GM19468 (cell line): Measurements from ENCODE around the gene GPAT3.
A peak's percentile ranks its signal among the peaks of the same experiment; 100 is the strongest.
"Not testable (repeated sequence)": the region's sequence is repeated elsewhere in the genome, so short reads cannot be mapped to it uniquely, and the experiment has no call there.

ENCODE experiments used
- ATAC-seq: cut with Tn5 transposase; IDR thresholded peaks from one replicate; pipeline ENCODE4 v1.9.1; 2021; ENCODE audit warnings: mild to moderate bottlenecking, moderate library complexity, moderate number of reproducible peaks; ENCODE audit not compliant: unreplicated experiment; ENCODE audit errors: extremely low read depth

Gene GPAT3

DNA sequence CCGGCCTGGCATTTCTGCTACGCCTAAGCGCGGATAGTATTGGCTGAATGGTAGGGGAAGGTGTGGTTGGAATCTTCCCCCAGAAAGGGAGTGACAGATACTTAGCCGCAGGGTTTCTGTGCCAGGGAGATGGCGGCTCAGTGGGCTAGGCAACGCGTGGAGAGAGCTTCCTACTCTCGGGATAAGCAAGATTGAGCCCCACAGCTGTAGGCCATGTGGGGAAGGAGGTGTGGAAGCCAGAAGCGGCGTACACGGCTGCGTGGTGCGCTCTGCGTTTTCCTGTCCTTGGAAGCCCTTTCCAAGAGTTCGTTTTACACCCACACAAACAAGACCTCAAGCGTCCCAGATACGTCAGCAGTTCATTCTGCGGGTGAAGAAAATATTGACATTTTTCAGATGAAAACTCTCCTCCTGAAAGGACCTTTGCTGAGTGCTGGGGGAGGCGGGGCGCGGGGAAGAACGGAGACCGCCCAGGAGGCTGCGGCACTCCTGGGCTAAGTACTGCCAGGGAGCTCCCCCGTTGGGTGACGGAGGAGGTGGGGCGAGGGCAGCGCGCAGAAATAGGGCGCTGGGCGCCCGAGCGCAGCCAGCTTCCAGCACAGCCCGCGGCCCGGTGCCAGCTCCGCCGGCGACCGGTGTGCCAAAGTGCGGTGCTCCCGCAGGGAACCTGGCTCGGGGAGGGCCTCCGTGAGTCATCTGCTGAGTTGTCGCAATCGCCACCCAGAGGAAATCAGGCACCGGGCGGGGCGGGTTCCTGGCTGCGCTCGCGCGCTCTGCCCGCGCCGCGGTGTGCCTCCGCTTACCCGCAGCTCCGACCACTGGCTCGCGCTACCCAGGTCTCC lies at the start of gene GPAT3:
GPAT3 (plus strand) TSS at position 589 of the 842 bp plus-strand sequence. CDS start 515 bp downstream, outside the sequence.
- ATAC-seq, result peak; percentile 49

DNA sequence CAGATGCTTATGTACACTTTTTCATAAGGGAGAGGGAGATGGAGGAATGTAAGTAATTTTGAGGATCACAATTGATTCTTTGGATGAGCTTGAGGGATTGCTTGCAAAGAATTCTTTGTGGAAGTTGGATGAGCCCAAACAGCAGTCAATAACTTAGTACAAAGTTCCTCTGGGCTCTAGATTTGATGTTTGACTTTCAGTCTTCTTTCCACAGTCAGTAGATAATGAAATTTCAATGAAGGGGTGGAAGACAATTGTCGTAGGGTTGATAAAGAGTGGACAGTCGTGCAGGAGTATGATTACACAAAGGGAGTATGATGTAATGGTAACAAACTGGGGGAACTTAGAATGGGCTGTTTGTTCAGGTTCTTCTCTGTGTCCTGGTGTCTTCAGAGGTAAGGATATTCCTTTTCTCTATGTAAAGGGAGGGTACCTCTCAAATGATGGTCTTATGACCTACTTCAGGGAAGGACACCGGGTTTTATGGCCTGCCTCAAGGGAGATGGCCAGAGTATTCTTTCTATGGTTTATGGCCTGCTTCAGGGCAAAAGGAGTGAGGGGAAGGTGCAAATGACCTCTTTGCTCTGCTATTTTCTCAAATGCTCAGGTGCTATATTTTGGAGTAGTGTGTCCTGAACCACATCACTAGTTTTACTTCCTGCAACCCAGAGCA lies 49.3 kb upstream of the GPAT3 start:
- ATAC-seq, result no peak

DNA sequence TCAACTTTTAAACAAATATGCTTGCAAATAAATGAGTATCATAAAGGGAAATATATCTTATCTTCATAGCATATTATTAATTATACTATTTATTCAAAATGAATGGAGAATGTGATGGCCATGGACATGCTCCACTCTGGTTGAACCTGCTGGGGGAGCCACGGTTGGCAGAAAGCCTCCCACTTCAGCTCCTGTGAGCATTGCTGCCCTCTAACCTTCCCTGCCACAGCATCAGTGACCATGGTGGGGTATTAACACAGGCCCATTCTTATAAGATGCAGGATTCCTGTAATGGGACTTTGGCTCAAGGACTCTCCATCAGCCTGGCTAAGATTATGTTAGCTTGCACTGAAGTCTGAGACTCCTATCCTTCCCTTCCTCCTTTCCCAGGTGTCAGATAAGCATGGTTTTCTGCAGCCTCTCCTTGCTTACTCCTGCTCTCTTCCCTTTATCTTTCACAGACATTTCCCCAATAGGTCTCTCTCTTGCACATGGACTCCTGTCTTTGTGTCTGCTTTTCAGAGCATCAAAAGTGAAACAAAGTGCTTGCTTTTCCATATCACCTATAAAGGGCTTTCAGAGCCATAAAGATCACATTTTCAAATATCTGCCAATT lies 46.1 kb upstream of the GPAT3 start:
- no peak for ATAC-seq

DNA sequence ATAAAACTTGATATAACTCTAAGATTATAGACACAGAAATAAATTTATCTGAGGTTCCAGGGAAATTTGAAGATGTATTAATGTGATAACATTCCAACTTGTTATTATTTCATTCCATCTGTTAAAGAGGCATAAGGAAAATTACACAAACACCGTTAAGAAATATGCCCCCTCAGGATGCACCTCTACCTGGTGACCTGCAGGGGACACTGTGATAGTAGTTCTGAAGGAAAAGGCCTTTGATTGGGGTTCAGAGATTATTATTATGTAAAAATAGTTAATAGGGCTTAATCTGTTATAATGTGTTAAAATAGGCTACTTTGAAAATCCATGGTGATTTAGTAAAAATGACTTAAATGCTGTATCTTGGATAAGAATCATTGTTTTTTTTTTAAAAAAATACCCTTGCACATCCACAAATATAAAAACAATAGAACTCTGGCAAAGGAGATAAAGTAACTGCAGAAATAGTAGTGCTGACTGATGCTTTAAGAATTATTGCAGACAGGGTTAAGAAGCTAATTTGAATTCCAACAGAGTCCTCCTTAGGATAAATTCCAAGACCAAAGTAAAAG lies 44.9 kb upstream of the GPAT3 start:
- no peak for ATAC-seq

DNA sequence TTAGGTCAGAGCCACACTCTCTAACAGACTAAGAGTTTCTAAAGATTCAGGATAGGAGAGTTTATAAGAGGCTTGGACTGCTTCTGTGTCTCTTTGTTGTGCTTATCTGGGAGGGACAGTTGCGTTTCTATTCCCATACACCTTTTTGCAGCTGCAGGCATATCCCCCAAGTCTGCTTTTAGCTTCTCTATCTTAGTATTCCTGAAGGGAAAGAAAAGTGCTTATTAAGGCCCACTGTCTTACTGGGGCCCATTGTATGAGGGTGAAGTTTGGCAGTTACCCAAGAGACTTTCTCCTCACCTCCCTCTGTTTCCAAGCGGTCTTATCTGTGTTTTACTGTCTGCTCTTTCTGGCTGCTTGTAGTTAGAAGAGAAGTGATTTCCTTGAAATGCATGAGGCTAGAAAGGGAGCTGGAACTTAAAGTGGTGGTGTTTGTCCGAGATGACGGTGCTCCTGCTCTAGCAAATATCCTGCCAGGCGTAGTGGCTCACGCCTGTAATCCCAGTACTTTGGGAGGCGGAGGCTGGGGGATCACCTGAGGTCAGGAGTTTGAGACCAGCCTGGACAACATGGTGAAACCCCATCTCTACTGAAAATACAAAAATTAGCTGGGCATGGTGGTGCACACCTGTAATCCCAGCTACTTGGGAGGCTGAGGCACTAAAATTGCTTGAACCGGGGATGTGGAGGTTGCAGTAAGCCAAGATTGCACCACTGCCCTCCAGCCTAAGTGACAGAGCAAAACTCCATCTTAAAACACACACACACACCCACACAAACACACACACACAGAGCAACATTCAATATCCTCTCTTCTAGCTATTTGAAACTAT lies 39.6 kb upstream of the GPAT3 start:
- not testable (repeated sequence) for ATAC-seq

DNA sequence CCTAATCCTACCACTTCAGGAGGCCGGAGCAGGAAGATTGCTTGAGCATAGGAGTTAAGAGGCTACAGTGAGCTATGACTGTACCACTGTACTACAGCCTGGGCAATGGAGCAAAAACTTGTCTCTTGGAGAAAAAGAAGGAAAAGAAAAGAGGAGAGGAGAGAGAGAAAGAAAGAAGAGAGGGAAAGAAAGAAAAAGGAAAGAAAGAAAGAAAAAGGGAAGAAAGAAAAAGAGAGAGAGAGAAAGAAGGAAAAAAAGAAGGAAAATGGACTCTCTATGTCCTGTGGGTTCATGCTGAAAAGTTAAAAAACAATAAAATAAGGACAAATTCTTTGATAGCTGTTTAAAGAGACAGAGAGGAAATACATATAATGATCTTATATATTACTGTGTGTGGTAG lies 37.7 kb upstream of the GPAT3 start:
- no peak for ATAC-seq

DNA sequence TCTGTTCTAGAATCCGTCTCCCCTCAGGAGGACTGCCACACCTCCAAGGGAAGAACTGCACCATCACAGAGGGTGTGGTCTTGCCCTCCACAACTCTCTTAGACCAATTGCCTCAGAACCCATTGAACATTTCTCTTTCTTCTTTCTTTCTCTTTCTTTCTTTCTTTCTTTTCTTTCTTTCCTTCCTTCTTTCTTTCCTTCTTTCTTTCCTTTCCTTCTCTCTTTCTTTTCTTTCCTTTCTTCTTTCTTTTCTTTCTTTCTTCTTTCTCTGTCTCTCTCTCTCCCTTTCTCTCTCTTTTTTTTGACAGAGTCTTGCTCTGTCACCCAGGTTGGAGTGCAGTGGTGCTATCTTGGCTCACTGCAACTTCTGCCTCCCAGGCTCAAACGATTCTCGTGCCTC lies 34.2 kb upstream of the GPAT3 start:
- ATAC-seq, result not testable (repeated sequence)

DNA sequence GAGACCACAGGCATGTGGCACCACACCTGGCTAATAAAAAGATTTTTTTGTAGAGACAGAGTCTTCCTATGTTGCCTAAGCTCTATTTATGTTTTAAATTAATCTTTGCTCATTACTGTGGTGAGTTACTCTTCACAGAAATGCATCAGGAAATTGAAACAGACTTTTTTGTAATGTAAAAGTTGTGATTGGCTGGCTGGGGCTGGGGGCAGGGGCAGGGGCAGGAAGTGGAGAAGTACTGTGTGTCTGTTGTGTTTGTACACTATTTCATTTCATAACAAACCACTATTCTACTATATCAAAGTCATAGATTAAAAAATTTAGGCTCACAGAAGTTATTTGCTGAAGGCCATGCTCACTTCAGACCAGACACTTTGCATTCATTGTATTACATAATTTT lies 31.9 kb upstream of the GPAT3 start:
- ATAC-seq, result no peak

DNA sequence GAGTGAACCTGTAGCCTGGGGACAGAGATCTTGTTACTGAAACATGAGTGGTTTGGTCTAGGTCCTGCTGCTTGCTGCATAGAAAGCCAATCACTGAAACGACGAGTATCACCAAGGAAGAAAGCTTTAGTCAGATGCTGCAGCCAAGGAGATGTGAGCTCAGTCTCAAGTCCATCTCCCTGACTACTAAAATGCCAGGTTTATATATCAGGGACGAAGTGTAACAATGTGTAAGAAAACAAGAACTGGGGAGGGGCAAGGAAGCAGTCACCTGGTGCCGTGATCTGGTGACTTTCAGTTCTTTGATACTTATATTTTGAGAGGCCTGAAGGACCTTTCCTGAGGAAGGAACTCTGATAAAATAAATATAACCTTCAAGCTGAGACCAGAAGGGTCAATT lies 31.4 kb upstream of the GPAT3 start:
- ATAC-seq, result no peak

DNA sequence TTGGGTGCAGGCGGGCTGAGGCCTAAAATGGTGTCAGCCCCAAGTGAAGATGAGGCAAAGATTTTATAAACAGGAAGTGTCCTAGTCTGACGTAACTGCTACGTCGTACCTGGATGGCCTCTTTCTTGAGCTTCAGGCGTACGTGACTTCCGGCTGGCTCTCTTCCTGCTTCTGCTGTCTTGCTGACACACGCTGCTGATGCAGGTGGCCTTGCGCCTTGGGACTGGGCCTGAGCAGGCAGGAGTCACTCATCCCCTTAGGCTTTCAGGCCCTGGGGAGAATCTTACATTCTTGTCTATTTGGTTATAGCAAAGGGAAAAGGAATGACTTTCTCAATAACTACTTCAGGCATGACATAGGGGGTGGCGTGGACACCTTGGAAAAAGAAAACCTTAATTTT lies 30.9 kb upstream of the GPAT3 start:
- no peak for ATAC-seq

DNA sequence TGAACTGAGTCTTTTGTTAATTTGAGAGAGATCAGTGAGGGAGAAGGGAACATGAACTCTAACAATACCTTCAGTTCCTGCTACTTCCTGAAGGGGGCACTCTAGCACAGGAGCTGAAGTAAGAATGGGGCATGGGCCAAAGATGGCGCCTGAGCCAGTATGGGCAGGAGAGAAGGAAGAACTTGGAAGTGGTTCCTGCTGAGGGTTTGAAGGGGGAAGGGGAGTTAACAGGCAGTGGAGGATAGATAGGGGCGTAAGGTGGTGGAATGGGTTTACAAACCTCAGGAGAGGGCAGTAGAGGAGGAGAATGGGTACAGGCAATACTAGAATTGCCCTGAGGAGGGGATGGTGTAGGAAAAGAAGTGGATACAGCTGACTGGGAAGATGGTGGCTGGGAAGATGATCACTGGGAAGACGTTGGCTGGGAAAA lies 26.7 kb upstream of the GPAT3 start:
- ATAC-seq, result not testable (repeated sequence)

DNA sequence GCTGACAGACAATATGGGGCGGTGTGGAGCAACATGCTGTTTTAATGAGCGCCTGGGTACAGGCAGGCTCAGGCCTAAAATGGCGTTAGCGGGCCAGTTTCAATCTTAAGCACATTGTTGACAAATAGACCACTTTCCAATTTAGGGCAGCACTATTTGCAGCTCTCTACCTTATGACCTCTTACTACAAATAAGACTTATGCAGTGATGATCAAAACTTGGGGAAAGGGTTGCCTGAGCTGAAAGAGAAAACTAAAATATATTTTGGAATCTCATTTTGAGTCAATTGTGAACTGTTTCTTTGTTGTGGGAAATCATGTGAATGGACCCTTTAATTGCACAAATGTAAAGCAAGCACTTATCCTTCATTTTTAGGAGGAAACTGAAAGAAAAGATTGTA lies 25.5 kb upstream of the GPAT3 start:
- ATAC-seq, result no peak

DNA sequence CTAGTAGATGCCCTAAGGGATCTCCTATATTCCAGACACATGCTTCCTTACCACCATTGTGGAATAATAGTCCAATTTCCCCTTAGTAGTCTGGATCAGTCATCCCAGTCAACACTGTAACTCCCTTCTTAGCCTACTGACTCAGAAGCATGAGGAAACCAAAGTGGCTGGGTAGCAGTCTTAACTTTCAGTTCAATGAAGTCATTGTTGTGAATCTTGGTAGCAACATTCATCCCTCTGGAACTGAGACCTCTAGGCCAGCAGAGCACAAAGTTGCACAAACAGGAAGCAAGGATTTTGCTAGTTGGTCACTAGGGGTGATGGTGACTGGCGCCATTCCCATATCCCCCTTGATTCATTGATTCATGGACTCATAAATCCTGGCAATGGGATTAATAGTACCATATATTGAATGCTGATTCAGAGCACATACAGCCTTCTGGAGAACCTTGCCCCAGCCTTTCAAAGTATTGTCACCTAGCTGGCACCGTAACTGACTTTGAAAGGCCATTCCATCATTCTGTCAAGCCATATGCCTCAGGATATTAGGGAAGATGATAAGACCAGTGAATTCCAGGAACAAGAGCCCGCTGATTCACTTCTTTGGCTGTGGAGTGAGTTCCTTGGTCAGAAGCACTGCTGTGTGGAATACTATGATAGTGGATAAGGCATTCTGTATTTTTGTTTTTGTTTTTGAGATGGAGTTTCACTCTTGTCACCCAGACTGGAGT lies 19.7 kb upstream of the GPAT3 start:
- ATAC-seq, result no peak

DNA sequence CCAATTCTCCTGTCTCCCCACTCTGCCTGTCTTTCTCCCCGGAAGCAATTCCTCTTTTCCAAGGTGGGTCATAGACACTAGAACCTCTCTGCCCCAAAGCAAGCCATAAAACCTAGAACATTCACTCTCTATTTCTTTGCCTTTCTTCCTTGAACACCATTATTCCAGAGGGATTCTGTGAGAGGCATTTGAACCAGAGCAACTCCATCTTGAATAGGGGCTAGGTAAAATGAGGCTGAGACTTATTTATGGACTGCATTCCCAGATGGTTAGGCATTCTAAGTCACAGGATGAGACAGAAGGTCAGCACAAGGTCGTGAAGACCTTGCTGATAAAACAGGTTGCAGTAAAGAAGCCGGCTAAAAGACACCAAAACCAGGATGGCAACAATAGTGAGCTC lies 13.7 kb upstream of the GPAT3 start:
- ATAC-seq, result no peak

DNA sequence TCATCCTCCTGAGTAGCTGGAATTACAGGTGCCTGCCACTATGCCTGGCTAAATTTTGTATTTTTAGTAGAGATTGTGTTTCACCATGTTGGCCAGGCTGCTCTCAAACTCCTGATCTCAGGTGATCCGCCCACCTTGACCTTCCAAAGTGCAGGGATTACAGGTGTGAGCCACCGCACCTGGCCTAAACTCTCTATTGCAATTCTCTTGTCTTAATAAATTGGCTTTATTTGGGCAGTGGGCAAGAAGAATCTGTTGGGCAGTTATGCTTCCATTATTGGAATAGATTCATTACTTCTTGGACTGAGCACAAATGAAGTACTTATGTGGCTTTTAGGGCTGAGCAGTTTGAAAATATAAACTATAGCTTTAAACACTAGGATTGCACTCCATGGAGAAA lies 8.2 kb upstream of the GPAT3 start:
- ATAC-seq, result no peak

DNA sequence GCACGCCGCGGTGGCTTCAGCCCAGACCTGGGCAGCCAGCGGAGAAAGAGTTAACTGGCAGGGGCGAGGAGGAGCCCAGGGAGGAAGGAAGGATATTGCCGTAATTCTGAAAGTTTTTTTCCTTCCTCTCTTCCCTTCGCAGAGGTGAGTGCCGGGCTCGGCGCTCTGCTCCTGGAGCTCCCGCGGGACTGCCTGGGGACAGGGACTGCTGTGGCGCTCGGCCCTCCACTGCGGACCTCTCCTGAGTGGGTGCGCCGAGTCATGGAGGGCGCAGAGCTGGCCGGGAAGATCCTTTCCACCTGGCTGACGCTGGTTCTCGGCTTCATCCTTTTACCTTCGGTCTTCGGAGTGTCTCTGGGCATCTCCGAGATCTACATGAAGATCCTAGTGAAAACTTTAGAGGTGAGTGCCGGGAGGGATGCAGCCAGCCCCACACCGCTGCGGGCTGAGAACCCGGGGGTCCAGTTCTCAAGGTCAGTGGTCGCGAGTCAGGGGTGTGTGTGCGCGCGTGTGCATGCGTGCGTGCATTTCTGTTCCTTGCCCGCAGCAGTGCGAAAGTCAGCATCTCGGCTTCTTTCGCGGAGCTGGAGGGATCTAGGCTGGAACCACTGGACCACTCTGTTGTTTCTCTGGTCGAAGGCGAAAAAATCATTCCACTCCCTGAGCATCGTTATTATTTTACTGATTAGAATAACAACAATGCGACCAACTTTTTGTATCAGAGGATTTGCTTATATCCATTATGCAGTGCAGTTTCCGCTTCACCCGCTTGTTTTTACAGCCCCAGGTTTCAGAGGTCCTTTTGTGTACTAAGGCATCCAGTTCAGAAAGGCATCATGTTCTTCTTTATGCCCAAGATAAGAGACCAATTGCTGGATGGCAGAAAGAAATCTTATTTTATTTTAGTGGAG lies 709 bp downstream of the GPAT3 start:
- peak; percentile 10 for ATAC-seq

DNA sequence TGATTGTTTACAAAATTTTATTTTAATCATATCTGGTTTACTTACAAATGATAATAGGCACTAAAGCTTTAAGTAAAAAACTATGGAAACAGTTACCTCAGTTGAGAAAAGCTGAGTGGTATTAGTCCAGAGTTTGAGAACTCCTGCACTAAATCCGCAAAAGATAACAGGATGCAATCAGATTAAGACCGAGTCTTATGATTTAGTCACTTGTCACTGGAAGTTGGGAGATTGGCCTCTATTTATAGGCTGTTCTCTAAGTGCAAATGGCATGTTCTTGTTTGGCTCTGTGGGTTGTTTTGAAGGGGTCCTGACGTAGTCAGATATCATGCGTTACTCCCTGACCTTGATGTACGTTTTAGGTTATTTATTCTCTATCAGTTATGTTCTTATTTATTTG lies 6.3 kb downstream of the GPAT3 start:
- no peak for ATAC-seq

DNA sequence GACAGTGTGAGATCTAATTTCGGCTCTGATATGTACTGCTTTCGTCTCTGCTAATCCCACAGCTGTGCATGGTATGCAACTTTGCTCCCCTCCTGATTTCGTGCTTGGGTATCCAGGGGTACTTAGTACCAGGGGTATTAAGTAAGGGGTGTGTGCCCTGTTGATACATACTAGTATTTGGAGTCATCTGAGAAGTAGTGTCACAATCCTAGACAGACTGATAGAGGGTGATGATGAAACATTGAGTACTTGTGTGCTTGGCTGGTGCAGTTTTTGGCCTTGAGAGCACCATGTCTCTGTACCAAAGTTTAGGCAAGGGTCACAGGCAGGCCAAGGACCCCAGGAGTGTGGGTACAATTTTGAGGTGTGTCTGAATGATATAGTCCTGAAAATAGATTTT lies 10.9 kb downstream of the GPAT3 start:
- no peak for ATAC-seq
